Activated T-cell treated with anti-CD3 and anti-CD28 coated beads, Interleukin-2, amount 50 U/mL, for 72 hours (primary cell): ENCODE data around the gene FAM135A. TPM values are rescaled to one million over a fixed set of nuclear protein-coding genes. Genes with fewer than 3 reads are reported as not detected.

ENCODE experiments used
- ATAC-seq, 2 donors: fragments of 150-1000 bp; cut with Tn5 transposase; replicated peaks in 1 of 2; 2 replicates each; pipeline ENCODE4 v1.10.0; 2021; ENCODE audit warnings: moderate library complexity in 2 of 2, mild to moderate bottlenecking in 1 of 2
- DNase-seq, 2 donors: peaks; one replicate each; pipeline ENCODE4 v3.0.0; 2021 to 2022; ENCODE audit warnings: mixed read lengths in 1 of 2
- H3K27ac Mint-ChIP-seq: one replicate; pipeline ENCODE4 v1.8.0; 2022; ENCODE audit warnings: mild to moderate bottlenecking, moderate library complexity, mixed read lengths
- H3K27me3 Mint-ChIP-seq: one replicate; pipeline ENCODE4 v1.8.0; 2022; ENCODE audit warnings: low read depth, mixed read lengths
- H3K36me3 Mint-ChIP-seq, 2 donors: one replicate each; pipeline ENCODE4 v1.8.0; 2022; ENCODE audit warnings: mixed read lengths in 2 of 2, mild to moderate bottlenecking in 1 of 2; ENCODE audit not compliant: insufficient read depth in 2 of 2
- H3K4me1 Mint-ChIP-seq: one replicate; pipeline ENCODE4 v1.8.0; 2022; ENCODE audit warnings: low read depth, mixed read lengths
- H3K4me3 Mint-ChIP-seq, 2 donors: one replicate each; pipeline ENCODE4 v1.8.0; 2022; ENCODE audit warnings: mild to moderate bottlenecking in 2 of 2, mixed read lengths in 2 of 2, moderate library complexity in 2 of 2
- H3K9me3 Mint-ChIP-seq, 2 donors: one replicate each; pipeline ENCODE4 v1.8.0; 2022; ENCODE audit warnings: mixed read lengths in 2 of 2
- total RNA-seq, 2 donors: library from RNA; stranded (reverse); gene quantifications; one replicate each; pipeline ENCODE4 v1.2.3, GENCODE V29; 2022

The FAM135A gene
- total RNA-seq, 2 donors from 2014 or later = 11.4 to 12.6 TPM

DNA sequence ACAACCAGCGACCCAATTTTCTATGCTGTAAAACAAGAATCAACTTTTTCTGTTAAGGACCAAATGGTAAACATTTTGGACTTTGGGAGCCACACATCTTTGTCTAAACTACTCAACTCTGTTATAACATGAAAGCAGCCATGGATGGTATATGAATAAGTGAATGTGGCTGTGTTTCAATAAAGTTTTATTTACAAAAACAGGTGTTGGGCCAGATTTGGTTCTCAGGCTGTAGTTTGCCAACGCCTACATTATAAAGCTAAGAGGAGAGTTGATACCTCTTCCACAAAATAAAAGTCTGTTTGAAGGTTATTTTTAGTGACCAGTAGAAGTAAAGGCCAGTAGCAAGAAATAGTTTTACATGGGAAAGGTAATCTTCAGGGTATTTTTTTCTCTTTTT is 93.0 kb downstream of the FAM135A start:
- Mint-ChIP-seq H3K27me3 (no peaks in the 10 kb centered on the region), H3K36me3 (peaks cover 10 to 23% of the 10 kb centered on the region in 2 donors), H3K27ac (no peak overlapping the region), H3K4me1 (no peaks in the 10 kb centered on the region), H3K4me3 (no peak overlapping the region), H3K9me3 (peaks cover 5 to 6% of the 10 kb centered on the region in 2 donors)
- ATAC-seq = no peak
- no peak for DNase-seq

DNA sequence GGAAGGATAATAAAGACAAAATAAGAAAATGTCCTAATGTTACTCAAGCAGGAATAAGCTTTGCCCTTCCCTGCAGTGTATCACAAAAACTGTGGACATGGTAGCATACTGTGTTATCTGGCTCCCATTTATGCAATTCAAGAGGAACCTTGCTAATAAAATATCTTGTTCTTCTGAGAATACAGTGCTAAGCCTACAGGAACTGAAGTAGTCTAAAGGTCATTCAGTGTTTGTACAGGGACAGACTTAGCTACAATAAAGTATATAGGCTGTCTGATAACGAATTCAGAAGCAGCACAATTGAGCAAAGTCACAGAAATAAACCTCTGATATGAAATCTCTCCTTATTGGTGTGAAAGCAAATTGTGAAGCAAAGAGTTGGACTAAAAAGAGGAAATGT is 93.9 kb downstream of the FAM135A start:
- H3K4me3 Mint-ChIP-seq = no peak overlapping the region
- no peak overlapping the region for H3K27ac Mint-ChIP-seq
- no peak for ATAC-seq
- peaks cover 5 to 6% of the 10 kb centered on the region in 2 donors for H3K9me3 Mint-ChIP-seq
- H3K4me1 Mint-ChIP-seq = no peaks in the 10 kb centered on the region
- H3K36me3 Mint-ChIP-seq = peaks cover 10 to 18% of the 10 kb centered on the region in 2 donors
- DNase-seq = no peak
- no peaks in the 10 kb centered on the region for H3K27me3 Mint-ChIP-seq

DNA sequence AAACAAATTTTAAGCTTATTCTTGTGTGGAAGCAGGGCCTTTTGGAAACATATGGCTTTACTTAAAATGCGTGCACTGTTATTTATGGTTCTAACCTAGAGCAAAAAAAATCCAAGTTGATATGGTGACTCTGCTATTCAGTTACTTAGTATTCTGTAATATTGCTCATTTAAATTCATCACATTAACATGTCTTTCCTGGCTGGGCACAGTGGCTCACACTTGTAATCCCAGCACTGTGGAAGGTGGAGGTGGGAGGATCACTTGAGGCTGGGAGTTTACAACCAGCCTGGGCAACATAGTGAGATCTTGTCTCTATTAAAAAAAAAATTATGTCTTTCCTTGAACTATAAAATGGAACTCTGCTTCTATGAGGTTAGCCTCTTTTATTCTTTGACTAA is 95.6 kb downstream of the FAM135A start:
- no peak for DNase-seq
- Mint-ChIP-seq H3K4me1 (no peaks in the 10 kb centered on the region), H3K36me3 (peaks cover 4 to 9% of the 10 kb centered on the region in 2 donors), H3K27me3 (no peaks in the 10 kb centered on the region), H3K4me3 (no peak overlapping the region), H3K27ac (no peak overlapping the region), H3K9me3 (peaks cover 3 to 4% of the 10 kb centered on the region in 2 donors)
- ATAC-seq = no peak

DNA sequence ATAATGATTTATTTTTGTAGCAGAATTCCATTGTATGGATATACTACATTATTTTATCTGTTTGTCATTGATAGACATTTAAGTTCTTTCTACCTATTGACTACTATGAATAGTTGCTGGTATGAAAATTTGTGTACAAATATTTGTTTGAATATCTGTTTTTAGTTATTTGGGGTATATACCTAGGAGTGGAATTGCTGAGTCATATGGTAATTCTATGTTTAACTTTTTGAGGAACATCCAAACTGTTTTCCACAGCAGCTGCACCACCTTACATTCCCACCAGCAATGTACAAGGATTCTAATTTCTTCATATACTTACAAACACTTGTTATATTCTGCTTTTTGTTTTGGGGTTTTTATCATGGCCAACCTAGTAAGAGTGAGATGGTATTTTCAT is 97.3 kb downstream of the FAM135A start:
- ATAC-seq = no peak
- no peak overlapping the region for H3K4me3 Mint-ChIP-seq
- no peak for DNase-seq
- no peaks in the 10 kb centered on the region for H3K9me3 Mint-ChIP-seq
- no peaks in the 10 kb centered on the region for H3K27me3 Mint-ChIP-seq
- no peaks in the 10 kb centered on the region for H3K4me1 Mint-ChIP-seq
- H3K27ac Mint-ChIP-seq = no peak overlapping the region
- peaks cover 0 to 4% of the 10 kb centered on the region in 2 donors for H3K36me3 Mint-ChIP-seq

DNA sequence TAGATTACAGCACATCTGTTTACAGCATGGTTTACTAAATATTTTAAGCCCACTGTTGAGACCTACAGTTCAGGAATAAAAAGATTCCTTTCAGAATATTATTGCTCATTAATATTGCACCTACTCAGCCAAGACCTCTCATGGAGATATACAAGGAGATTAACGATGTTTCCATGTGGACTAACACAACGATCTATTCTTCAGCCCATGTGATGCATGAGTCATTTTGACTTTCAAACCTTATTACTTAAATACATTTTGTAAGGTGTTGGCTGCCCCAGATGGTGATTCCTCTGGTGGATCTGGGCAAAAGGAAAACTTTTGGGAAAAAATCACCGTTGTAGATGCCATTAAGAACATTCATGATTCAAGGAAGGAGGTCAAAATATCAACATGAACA is 105.4 kb downstream of the FAM135A start:
- no peaks in the 10 kb centered on the region for H3K9me3 Mint-ChIP-seq
- H3K27me3 Mint-ChIP-seq = no peaks in the 10 kb centered on the region
- no peaks in the 10 kb centered on the region for H3K4me1 Mint-ChIP-seq
- H3K27ac Mint-ChIP-seq = no peak overlapping the region
- ATAC-seq = no peak
- no peak for DNase-seq
- no peaks in the 10 kb centered on the region for H3K36me3 Mint-ChIP-seq
- H3K4me3 Mint-ChIP-seq = no peak overlapping the region

DNA sequence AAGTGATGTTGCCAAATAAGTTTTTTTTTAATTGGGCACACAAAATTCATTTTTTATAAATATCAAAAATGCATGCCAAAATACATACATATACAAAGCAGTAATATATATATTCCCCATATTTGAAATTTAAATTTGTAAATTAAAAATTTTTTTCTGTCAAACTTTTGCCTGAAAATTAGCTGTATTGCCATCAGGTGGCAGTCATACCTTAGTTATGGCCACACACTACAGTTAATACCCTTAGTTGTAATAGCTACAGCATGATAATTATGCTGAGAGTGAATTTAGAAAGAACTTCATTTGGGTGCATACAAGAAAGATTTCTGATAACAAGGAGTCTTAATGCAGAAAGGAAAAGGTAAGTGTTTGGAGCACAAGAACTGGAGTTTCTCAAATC is 107.3 kb downstream of the FAM135A start:
- Mint-ChIP-seq H3K9me3 (no peaks in the 10 kb centered on the region), H3K4me3 (no peak overlapping the region), H3K36me3 (peaks cover 0 to 2% of the 10 kb centered on the region in 2 donors), H3K27ac (no peak overlapping the region), H3K27me3 (no peaks in the 10 kb centered on the region), H3K4me1 (no peaks in the 10 kb centered on the region)
- DNase-seq (no peak), ATAC-seq (no peak)

DNA sequence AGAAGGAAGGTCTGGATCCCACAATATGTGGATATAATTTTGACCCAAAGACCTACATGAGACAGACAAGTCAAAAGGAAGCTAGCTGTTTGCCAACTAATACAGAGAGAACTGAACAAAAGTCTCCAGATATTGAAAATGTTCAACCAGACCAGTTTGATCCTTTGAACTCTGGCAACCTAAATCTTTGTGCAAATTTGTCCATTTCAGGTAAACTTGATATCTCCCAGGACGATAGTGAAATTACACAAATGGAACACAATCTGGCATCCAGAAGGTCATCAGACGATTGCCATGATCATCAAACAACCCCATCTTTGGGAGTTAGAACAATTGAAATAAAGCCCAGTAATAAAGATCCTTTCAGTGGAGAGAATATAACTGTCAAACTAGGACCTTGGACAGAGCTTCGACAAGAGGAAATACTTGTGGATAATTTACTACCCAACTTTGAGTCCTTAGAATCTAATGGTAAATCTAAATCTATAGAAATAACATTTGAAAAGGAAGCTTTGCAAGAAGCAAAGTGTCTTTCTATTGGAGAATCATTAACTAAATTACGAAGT is 111.5 kb downstream of the FAM135A start:
- Mint-ChIP-seq H3K27me3 (no peaks in the 10 kb centered on the region), H3K27ac (no peak overlapping the region), H3K4me1 (no peaks in the 10 kb centered on the region)

DNA sequence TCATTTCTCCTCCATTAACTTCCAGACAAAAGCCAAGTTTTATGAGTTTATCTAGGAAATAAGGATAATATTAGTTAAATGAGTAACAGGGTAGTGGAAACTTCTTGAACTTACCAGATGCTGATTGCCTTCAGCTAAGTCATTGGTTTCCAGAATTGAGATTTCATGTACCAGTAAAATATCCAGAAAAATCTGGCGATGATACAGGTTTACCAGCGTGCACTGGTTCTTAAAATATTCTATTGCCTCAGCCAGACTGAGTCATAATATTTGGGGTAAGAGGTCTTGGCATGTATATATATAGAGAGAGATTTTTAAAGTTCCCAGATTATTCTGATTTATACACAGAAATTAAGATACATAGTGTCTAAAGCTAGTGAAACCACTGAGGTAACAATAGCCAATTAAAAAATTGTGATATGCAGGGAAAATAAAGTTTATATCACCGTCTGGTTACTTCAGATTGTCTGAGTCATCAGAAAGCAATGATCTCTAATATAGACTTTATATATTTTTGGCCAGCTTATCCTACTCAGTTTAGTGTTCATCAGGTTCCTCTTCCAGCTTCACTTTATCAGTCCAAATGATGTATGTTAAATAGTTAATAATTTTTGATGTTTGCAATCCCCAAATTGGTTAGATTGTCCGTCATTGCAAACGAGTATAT is 113.9 kb downstream of the FAM135A start:
- no peaks in the 10 kb centered on the region for H3K4me1 Mint-ChIP-seq
- H3K4me3 Mint-ChIP-seq = no peak overlapping the region
- ATAC-seq = no peak
- no peak for DNase-seq
- H3K27me3 Mint-ChIP-seq = no peaks in the 10 kb centered on the region
- peaks cover 2 to 6% of the 10 kb centered on the region in 2 donors for H3K36me3 Mint-ChIP-seq
- H3K9me3 Mint-ChIP-seq = no peaks in the 10 kb centered on the region
- no peak overlapping the region for H3K27ac Mint-ChIP-seq

More for the DNA sequence above, 111.5 kb downstream of the FAM135A start:
- H3K36me3 Mint-ChIP-seq = peaks cover 2 to 6% of the 10 kb centered on the region in 2 donors
- no peaks in the 10 kb centered on the region for H3K9me3 Mint-ChIP-seq
- DNase-seq = no peak
- ATAC-seq = no peak
- no peak overlapping the region for H3K4me3 Mint-ChIP-seq

DNA sequence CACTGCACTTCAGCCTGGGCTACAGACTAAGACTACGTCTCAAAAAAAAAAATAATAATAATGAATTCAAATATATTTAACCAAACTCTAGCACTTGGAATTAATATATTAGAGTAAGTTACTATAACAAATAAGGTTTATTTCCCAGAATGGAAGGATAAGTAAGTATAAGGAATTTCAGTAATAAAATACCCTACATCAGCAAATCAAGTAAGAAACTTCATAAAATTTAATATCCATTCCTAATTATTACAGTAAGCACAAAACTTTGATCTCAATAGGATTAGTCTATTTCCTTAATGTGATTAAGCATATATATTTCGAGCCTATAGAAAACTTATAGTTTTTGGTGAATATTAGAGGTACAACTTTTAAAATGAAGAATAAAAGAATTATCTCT is 116.7 kb downstream of the FAM135A start:
- Mint-ChIP-seq H3K4me3 (no peak overlapping the region), H3K27me3 (no peaks in the 10 kb centered on the region), H3K36me3 (peaks cover 2 to 9% of the 10 kb centered on the region in 2 donors), H3K4me1 (no peaks in the 10 kb centered on the region), H3K9me3 (no peaks in the 10 kb centered on the region), H3K27ac (no peak overlapping the region)
- no peak for DNase-seq
- no peak for ATAC-seq

DNA sequence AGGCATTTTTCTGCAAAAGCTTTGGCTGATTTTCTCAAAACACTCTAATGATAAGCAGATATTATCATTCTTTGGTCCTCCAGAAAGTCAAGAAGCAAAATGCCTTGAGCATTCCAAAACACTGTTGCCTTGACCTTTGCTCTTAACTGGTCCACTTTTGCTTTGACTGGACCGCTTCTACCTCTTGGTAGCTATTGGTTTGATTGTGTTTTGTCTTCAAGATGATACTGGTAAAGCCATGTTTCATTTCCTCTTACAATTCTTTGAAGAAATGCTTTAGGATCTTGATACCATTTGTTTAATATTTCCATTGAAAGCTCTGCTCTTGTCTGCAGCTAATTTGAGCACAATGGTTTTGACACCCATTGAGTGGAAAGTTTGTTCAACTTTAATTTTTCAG is 117.8 kb downstream of the FAM135A start:
- ATAC-seq (no peak), DNase-seq (no peak)
- Mint-ChIP-seq H3K4me3 (no peak overlapping the region), H3K36me3 (peaks cover 2 to 9% of the 10 kb centered on the region in 2 donors), H3K27me3 (no peaks in the 10 kb centered on the region), H3K27ac (no peak overlapping the region), H3K4me1 (no peaks in the 10 kb centered on the region), H3K9me3 (no peaks in the 10 kb centered on the region)

DNA sequence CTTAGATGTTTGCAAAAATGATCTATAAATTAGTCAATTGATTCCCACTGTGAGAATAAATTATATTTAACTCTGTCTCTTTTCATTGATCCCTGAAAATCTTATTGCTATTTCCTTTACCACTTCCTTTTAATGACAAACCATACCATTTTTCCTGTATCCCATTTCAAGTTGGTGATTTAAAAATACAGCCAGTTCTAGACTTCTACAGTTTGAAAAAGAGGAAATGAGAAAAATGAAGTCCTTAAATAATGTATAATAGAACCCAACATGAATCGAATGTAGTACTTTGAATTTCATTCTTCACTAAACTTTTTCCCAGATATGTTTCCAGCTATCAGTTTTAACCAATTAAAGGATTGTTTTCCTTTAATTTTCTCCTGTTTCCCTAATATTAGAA is 124.0 kb downstream of the FAM135A start:
- no peaks in the 10 kb centered on the region for H3K27me3 Mint-ChIP-seq
- no peak overlapping the region for H3K27ac Mint-ChIP-seq
- ATAC-seq = no peak
- H3K36me3 Mint-ChIP-seq = peaks cover 1 to 6% of the 10 kb centered on the region in 2 donors
- no peak overlapping the region for H3K4me3 Mint-ChIP-seq
- H3K4me1 Mint-ChIP-seq = no peaks in the 10 kb centered on the region
- H3K9me3 Mint-ChIP-seq = no peaks in the 10 kb centered on the region
- no peak for DNase-seq

DNA sequence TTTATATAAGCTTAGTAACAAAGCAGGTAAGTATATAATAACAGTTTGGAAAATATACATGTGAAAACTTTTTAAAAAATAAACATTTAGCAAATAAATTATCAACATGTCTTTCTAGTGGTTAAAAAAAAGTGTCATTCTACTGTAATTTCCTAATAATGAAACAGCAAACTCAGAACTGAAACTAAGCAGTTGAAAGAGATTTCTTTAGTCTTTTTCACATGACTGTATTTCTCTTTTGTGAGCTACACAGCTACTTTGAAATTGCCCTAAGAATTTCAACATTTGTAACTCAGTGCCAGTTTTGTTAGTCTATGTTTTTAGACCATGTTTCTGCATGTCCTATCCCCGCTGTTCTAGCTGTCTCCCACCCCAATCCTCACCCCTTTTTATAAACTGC is 125.1 kb downstream of the FAM135A start:
- DNase-seq (no peak), ATAC-seq (no peak)
- Mint-ChIP-seq H3K27me3 (no peaks in the 10 kb centered on the region), H3K4me1 (no peaks in the 10 kb centered on the region), H3K4me3 (no peak overlapping the region), H3K27ac (no peak overlapping the region), H3K9me3 (no peaks in the 10 kb centered on the region), H3K36me3 (peaks cover 1 to 3% of the 10 kb centered on the region in 2 donors)

DNA sequence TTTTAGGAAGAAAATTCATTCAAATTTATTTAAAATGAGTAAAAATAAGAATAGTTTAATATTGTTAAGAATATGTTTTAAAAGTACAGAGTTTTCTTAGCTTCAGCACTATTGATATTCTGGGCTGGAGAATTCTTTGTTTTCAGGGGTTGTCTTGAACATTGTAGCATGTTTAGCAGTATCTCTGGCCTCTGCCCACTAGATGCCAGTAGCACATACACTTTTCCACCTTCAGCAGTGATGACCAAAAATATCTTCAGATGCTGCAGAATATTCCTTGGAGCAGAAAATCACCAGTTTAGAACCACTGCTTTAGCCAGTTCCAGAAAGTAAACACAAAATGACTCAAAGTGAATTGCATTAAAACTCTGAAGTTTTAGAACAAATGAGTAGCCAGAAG is 134.0 kb downstream of the FAM135A start:
- no peaks in the 10 kb centered on the region for H3K36me3 Mint-ChIP-seq
- no peaks in the 10 kb centered on the region for H3K4me1 Mint-ChIP-seq
- no peak overlapping the region for H3K27ac Mint-ChIP-seq
- ATAC-seq (no peak), DNase-seq (no peak)
- no peaks in the 10 kb centered on the region for H3K27me3 Mint-ChIP-seq
- no peaks in the 10 kb centered on the region for H3K9me3 Mint-ChIP-seq
- H3K4me3 Mint-ChIP-seq = no peak overlapping the region

DNA sequence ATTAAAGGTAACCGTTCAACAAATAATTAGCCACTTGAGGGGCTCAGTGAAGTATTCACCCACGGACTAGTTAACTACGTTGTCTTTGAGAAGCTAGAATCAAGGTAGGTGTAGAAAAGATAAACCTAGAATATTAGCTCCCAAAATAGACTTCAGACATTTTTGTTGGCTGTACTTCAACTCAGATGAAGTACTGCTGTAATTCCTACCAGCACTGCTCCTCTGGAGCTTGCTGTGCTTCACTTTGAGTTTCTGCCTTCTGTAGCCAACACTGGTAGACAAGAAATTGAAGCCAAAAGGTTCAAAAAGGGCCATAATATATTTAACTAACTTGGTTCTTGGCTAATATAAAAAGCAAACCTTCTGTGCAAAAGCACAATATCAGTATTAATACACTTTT is 134.6 kb downstream of the FAM135A start:
- Mint-ChIP-seq H3K36me3 (no peaks in the 10 kb centered on the region), H3K4me1 (no peaks in the 10 kb centered on the region), H3K27me3 (no peaks in the 10 kb centered on the region), H3K9me3 (no peaks in the 10 kb centered on the region), H3K27ac (no peak overlapping the region), H3K4me3 (no peak overlapping the region)
- ATAC-seq (no peak), DNase-seq (no peak)
